NCI-H524 treated with DMSO at 0.1 percent for 48 hours (cell line): ENCODE measurements around the gene CCDC30.
"Not testable (repeated sequence)": the region's sequence is repeated elsewhere in the genome, so short reads cannot be mapped to it uniquely, and the experiment has no call there.

Source experiments
- DNase-seq: peaks from one replicate; lab custom pipeline; 2025; lab: John Stamatoyannopoulos, UW

The CCDC30 gene

GRCh38 chr1:42657981-42658876 lies 195.1 kb downstream of the CCDC30 start, which contains the start of gene PPIH:
Gene PPIH (plus strand): TSS chr1:42658423. CDS start chr1:42658447, 24 bp downstream.
- peak; percentile 64 for DNase-seq

GRCh38 chr1:42658877-42659337 lies 195.8 kb downstream of the CCDC30 start:
- DNase-seq, result no peak

GRCh38 chr1:42660907-42661500 lies 197.9 kb downstream of the CCDC30 start:
- no peak for DNase-seq

DNA sequence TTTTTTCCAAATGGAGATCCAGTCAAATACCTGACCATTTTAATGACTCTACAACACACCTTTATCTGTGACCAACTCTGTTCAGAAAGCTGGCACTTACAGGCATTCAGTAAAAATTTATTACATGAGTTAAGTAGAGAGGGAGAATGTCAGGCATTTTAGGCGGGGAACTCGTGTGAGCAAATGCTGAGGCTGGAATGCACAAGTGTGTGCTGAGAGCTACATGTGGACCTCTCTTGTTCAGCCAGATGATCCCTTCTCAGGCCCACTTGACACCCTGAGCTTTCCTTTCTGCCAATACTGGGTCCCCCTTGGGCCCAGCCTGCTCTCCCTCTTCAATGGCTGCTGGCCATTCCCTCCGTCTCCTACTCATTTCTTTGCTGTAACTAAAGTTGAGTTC lies 206.8 kb downstream of the CCDC30 start:
- DNase-seq, result no peak

DNA sequence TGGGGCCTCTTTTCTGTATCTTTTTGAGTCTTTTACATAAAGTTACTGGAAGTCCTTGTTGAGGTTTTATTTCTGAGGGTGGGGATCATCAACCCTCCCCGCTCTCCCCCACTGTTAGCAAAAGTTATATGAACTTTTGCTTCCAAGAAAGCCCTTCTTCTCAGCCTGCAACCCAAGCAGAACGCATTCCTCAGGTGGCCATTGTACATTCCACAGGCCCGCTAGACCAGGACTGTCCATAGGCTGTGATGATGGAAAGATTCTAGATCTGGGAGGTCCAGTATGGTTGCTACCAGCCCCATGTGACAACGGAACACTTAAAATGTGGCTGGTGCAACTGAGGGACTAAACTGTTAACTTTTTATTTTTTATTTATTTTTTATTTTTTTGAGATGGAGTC lies 207.3 kb downstream of the CCDC30 start:
- no peak for DNase-seq

DNA sequence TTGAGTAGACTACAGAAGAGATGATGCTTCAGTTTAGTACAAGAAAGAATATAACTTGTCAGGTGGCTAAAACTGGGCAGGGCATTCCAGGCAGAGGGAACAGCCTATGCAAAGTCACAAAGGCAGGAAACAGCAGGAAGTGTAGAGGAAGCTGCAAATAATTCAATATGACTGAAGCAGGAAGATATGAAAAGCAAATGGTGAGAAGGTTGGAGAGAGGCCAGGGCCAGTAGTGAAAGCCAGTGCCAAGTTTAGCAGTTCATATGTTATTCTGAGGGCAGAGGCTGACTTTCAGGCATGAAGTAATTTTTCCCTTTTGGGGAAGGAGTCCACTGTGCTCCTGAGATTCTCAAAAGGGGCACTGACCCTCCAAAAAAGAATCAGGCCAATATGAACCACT lies 211.1 kb downstream of the CCDC30 start:
- no peak for DNase-seq

GRCh38 chr1:42674682-42675081 lies 211.6 kb downstream of the CCDC30 start:
- no peak for DNase-seq

- no peak for DNase-seq
Observed at GRCh38 chr1:42675467-42675866, 212.4 kb downstream of the CCDC30 start.

- no peak for DNase-seq
Observed at GRCh38 chr1:42676534-42677087, 213.5 kb downstream of the CCDC30 start.

GRCh38 chr1:42679364-42679983 lies 216.4 kb downstream of the CCDC30 start:
- DNase-seq, result no peak

GRCh38 chr1:42680055-42680454 lies 217.0 kb downstream of the CCDC30 start:
- DNase-seq, result no peak

DNA sequence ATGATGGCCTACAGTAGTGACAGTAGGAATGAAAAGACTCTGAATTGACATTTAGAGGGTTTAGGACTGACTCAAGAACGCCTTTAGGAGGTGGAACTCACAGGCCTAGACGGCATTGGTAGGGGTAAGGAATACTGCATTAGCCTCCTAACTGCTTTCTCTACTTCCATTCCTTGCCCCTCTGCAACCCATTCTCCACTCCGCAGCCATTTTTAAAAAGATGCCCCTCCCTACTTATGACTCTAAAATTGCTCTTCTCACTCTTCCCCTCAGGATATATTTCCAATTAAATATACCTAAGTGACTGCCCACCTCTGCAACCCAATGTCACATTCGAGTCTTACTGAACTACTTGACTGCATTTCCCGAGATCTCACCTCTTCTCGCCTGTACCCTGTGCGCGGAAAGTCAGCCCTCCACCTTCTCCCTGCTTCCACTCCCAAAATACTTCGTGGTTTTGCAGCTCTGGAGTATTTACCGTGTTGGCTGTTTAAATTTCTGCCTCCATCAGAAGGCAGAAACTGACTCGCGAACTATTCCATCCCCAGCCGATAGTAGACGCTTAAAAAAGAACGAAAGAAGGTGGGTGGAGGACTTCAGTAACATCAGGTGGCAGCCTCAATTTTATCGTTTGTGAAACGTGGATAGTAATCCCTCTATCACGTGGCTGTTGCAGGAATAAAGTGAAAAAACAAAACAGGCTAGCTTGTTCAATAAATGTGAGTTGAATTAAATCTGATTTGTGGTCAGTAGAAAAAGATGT lies 218.0 kb downstream of the CCDC30 start:
- no peak for DNase-seq

GRCh38 chr1:42681741-42682483 lies 218.8 kb downstream of the CCDC30 start, which contains the start of gene YBX1:
Gene YBX1 (plus strand): TSS chr1:42682418. CDS start chr1:42682566, 148 bp downstream.
- peak; percentile 85 for DNase-seq

DNA sequence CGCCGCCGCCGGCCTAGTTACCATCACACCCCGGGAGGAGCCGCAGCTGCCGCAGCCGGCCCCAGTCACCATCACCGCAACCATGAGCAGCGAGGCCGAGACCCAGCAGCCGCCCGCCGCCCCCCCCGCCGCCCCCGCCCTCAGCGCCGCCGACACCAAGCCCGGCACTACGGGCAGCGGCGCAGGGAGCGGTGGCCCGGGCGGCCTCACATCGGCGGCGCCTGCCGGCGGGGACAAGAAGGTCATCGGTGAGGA lies 219.3 kb downstream of the CCDC30 start:
- not testable (repeated sequence) for DNase-seq

- no peak for DNase-seq
Observed at GRCh38 chr1:42682739-42683531, 219.8 kb downstream of the CCDC30 start.

DNA sequence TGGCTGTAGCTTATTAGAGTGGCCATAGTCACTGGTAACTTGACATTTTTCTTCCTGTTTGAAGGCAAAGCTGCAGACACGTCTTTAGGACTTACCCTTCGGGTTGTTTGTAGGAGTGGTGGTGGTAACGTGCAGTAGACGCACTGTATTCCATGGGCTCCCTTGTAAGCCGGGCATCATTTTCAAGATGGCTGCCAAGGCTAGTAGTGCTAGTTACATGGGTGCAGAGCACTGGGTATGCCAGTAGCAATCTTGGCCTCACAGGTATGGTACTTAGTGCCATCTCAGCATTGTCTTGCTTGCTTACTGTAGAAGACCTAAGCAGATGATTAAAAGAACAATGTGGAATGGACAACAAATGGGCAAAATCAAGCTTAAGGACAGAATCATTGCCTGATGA lies 221.1 kb downstream of the CCDC30 start:
- DNase-seq, result no peak

DNA sequence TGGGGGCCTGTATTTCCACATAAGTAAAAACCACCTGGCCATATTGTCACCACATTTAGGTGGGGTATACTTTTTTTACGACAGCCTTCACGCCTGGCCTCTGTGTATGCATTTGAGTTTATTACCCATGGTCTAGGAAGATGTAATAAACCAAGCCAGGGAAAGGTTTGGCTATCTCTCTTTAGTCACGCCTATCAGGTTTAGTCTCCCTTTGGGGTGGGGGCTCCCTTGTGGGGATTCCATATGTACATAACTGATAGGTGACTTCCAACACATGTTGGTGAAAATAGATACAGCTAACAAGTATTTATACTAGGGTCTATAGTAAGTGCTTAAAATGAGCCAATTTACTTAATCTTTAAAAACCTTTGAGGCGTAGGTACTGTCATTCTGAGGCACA lies 223.3 kb downstream of the CCDC30 start:
- DNase-seq, result no peak

GRCh38 chr1:42689912-42690311 lies 226.8 kb downstream of the CCDC30 start:
- DNase-seq, result no peak

GRCh38 chr1:42690477-42691156 lies 227.5 kb downstream of the CCDC30 start:
- DNase-seq, result no peak

DNA sequence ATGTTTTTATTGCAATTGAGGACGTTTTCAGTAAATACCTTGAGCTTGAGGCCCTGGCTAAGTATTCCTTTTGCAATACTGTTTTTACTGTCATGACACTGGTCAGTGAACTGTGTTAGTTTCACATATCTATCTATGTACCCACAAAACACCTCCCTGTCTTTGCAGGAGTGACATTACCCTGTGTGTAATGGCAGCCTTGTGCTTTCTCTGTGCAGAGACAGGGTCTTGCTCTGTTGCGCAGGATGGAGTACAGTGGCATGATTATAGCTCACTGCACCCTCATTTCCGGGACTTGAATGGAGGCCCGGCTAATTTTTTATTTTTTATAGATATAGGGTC lies 228.0 kb downstream of the CCDC30 start:
- no peak for DNase-seq
